Hematopoietic multipotent progenitor cell treated with erythropoietin and hydrocortisone succinate and interleukin-3 and kit ligand, for 6 days (in vitro differentiated cells): Measurements from ENCODE around the gene TMOD1.
A peak's percentile ranks its signal among the peaks of the same experiment; 100 is the strongest.
"Not testable (repeated sequence)": the region's sequence is repeated elsewhere in the genome, so short reads cannot be mapped to it uniquely, and the experiment has no call there.

Source experiments
- DNase-seq: peaks from one replicate; pipeline ENCODE4 v3.0.0-alpha.2; 2015

Gene TMOD1

GRCh38 chr9:97501177-97501971, at the start of gene TMOD1:
TSS of gene TMOD1 (plus strand) at chr9:97501666. CDS start at chr9:97524189, 22,523 bp downstream.
- DNase-seq: peak; percentile 79

GRCh38 chr9:97453573-97453972, 47.9 kb upstream of the TMOD1 start:
- DNase-seq: not testable (repeated sequence)

- not testable (repeated sequence) for DNase-seq
Observed at GRCh38 chr9:97456841-97457240, 44.6 kb upstream of the TMOD1 start.

GRCh38 chr9:97459326-97459725, 42.1 kb upstream of the TMOD1 start:
- no peak for DNase-seq

GRCh38 chr9:97462159-97462558, 39.3 kb upstream of the TMOD1 start:
- DNase-seq: no peak

GRCh38 chr9:97462914-97463313, 38.6 kb upstream of the TMOD1 start:
- no peak for DNase-seq

- peak; percentile 84 for DNase-seq
Observed at GRCh38 chr9:97468658-97469448, 32.6 kb upstream of the TMOD1 start.

GRCh38 chr9:97470076-97470475, 31.4 kb upstream of the TMOD1 start:
- DNase-seq: peak; percentile 27

- DNase-seq: no peak
Observed at GRCh38 chr9:97473717-97474116, 27.7 kb upstream of the TMOD1 start.

GRCh38 chr9:97474372-97474925, 27.0 kb upstream of the TMOD1 start:
- no peak for DNase-seq

GRCh38 chr9:97475059-97475458, 26.4 kb upstream of the TMOD1 start:
- DNase-seq: no peak

GRCh38 chr9:97478301-97478981, 23.0 kb upstream of the TMOD1 start:
- DNase-seq: no peak

GRCh38 chr9:97479496-97480159, 21.8 kb upstream of the TMOD1 start:
- DNase-seq: no peak

GRCh38 chr9:97480174-97480573, 21.3 kb upstream of the TMOD1 start:
- DNase-seq: no peak

GRCh38 chr9:97480749-97481148, 20.7 kb upstream of the TMOD1 start:
- DNase-seq: no peak

GRCh38 chr9:97484134-97484533, 17.3 kb upstream of the TMOD1 start:
- DNase-seq: no peak

GRCh38 chr9:97487107-97487506, 14.4 kb upstream of the TMOD1 start:
- DNase-seq: peak; percentile 40

- DNase-seq: peak; percentile 38
Observed at GRCh38 chr9:97487861-97488260, 13.6 kb upstream of the TMOD1 start.

- no peak for DNase-seq
Observed at GRCh38 chr9:97491216-97491999, 10.1 kb upstream of the TMOD1 start.

- not testable (repeated sequence) for DNase-seq
Observed at GRCh38 chr9:97497558-97498375, 3.7 kb upstream of the TMOD1 start.

GRCh38 chr9:97498846-97499245, 2.6 kb upstream of the TMOD1 start:
- DNase-seq: not testable (repeated sequence)
